Pulmonary artery endothelial cell (primary cell): Measurements from ENCODE around the gene ARHGAP20. TPM values are rescaled to one million over a fixed set of nuclear protein-coding genes. Genes with fewer than 3 reads are reported as not detected.

Source experiments
- DNase-seq: peaks from one replicate; pipeline ENCODE4 v3.0.0-alpha.2; 2011; ENCODE audit warnings: low read depth, low spot score
- total RNA-seq: library from RNA; depleted of rRNA; stranded (reverse); fragments of >200 nt; gene quantifications from 2 replicates; pipeline ENCODE4 v1.2.3, GENCODE V29; 2014

The ARHGAP20 gene
- total RNA-seq, 1 donor from 2014 or later = 2.6 TPM

- DNase-seq = no peak
Measured at GRCh38 chr11:110720431-110721275, 8.4 kb upstream of the ARHGAP20 start.

- DNase-seq = no peak
Measured at GRCh38 chr11:110716361-110716760, 4.1 kb upstream of the ARHGAP20 start.

- DNase-seq = no peak
Measured at GRCh38 chr11:110715541-110715940, 3.3 kb upstream of the ARHGAP20 start.

GRCh38 chr11:110713449-110713776, 1.2 kb upstream of the ARHGAP20 start:
- DNase-seq = no peak

- peak; percentile 43 for DNase-seq
Measured at GRCh38 chr11:110712659-110713448, 617 bp upstream of the ARHGAP20 start.

- DNase-seq = no peak
Measured at GRCh38 chr11:110711448-110711775, 825 bp downstream of the ARHGAP20 start.

GRCh38 chr11:110710628-110711381, 1.4 kb downstream of the ARHGAP20 start:
- no peak for DNase-seq

- no peak for DNase-seq
Measured at GRCh38 chr11:110704210-110704864, 7.9 kb downstream of the ARHGAP20 start.

- DNase-seq = no peak
Measured at GRCh38 chr11:110691926-110692325, 20.3 kb downstream of the ARHGAP20 start.

- DNase-seq = no peak
Measured at GRCh38 chr11:110689306-110689705, 22.9 kb downstream of the ARHGAP20 start.

- DNase-seq = no peak
Measured at GRCh38 chr11:110679323-110679975, 32.8 kb downstream of the ARHGAP20 start.

- DNase-seq = no peak
Measured at GRCh38 chr11:110675548-110675947, 36.7 kb downstream of the ARHGAP20 start.

- DNase-seq = no peak
Measured at GRCh38 chr11:110665689-110666465, 46.4 kb downstream of the ARHGAP20 start.

- no peak for DNase-seq
Measured at GRCh38 chr11:110655967-110656366, 56.3 kb downstream of the ARHGAP20 start.

GRCh38 chr11:110654456-110654855, 57.8 kb downstream of the ARHGAP20 start:
- DNase-seq = no peak

GRCh38 chr11:110645253-110645652, 67.0 kb downstream of the ARHGAP20 start:
- DNase-seq = no peak

GRCh38 chr11:110634370-110634769, 77.9 kb downstream of the ARHGAP20 start:
- DNase-seq = no peak

GRCh38 chr11:110631551-110631950, 80.7 kb downstream of the ARHGAP20 start:
- no peak for DNase-seq

- DNase-seq = no peak
Measured at GRCh38 chr11:110629594-110629993, 82.6 kb downstream of the ARHGAP20 start.

- DNase-seq = no peak
Measured at GRCh38 chr11:110621826-110622225, 90.4 kb downstream of the ARHGAP20 start.
